SU-DHL-6 (cell line): Measurements from ENCODE around the gene SDK2.

Experiments used
- H2AFZ ChIP-seq: fragments of 200-600 bp; sonication (generic); 2 replicates; pipeline ENCODE4 v1.6.1; 2014; ENCODE audit warnings: low read depth, mild to moderate bottlenecking, moderate library complexity, mixed read lengths, antibody characterized with exemption, low read length; ENCODE audit not compliant: severe bottlenecking
- H3F3A ChIP-seq: fragments of 200-600 bp; shearing (Covaris generic); 2 replicates; pipeline ENCODE4 v1.6.0; 2016; ENCODE audit warnings: antibody characterized with exemption, mild to moderate bottlenecking; ENCODE audit not compliant: insufficient read depth
- H3K27ac ChIP-seq: fragments of 200-600 bp; sonication (generic); 2 replicates; pipeline ENCODE4 v1.5.1; 2016; ENCODE audit warnings: low read depth, mild to moderate bottlenecking, low read length, moderate library complexity, mixed read lengths
- H3K27me3 ChIP-seq: fragments of 200-600 bp; sonication (generic), shearing (Covaris generic); 2 replicates; pipeline ENCODE4 v1.6.0; 2014; ENCODE audit warnings: mild to moderate bottlenecking, low read length
- H3K36me3 ChIP-seq: fragments of 200-600 bp; sonication (generic); 2 replicates; pipeline ENCODE4 v1.6.1; 2014; ENCODE audit warnings: mild to moderate bottlenecking, low read length, mixed read lengths
- H3K4me2 ChIP-seq: fragments of 300-600, 200-600 bp; shearing (Covaris generic), sonication (generic); 2 replicates; pipeline ENCODE4 v1.6.0; 2014; ENCODE audit warnings: low read length, low read depth, mild to moderate bottlenecking; ENCODE audit not compliant: poor library complexity, severe bottlenecking
- H3K4me3 ChIP-seq: fragments of 200-600 bp; sonication (generic); 2 replicates; pipeline ENCODE4 v1.5.1; 2014; ENCODE audit warnings: antibody characterized with exemption, low read length, mild to moderate bottlenecking, mixed read lengths; ENCODE audit not compliant: insufficient read depth, poor library complexity, severe bottlenecking
- H3K79me2 ChIP-seq: fragments of 200-600 bp; sonication (generic); 2 replicates; pipeline ENCODE4 v1.6.1; 2014; ENCODE audit warnings: mild to moderate bottlenecking, low read length, moderate library complexity; ENCODE audit not compliant: insufficient read depth
- H3K9ac ChIP-seq: fragments of 200-600 bp; sonication (generic); 2 replicates; pipeline ENCODE4 v1.7.0; 2014; ENCODE audit warnings: mild to moderate bottlenecking, low read length
- H3K9me2 ChIP-seq: fragments of 200-600 bp; sonication (generic); replicated peaks from 2 replicates; pipeline ENCODE4 v1.6.1; 2014; ENCODE audit warnings: low read length; ENCODE audit not compliant: insufficient read depth
- H3K9me3 ChIP-seq: fragments of 200-600 bp; sonication (generic); 2 replicates; pipeline ENCODE4 v1.6.1; 2014; ENCODE audit warnings: low read length, mixed read lengths; ENCODE audit not compliant: insufficient read depth
- H4K20me1 ChIP-seq: fragments of 200-600 bp; sonication (generic); 2 replicates; pipeline ENCODE4 v1.6.1; 2014; ENCODE audit warnings: low read depth, mild to moderate bottlenecking, antibody characterized with exemption, low read length, moderate library complexity, mixed read lengths
- CTCF ChIP-seq: fragments of 200-600 bp; sonication (generic); IDR thresholded peaks from one replicate; pipeline ENCODE4 v1.5.1; 2017; ENCODE audit warnings: antibody characterized with exemption, mild to moderate bottlenecking, low read length, moderate library complexity; ENCODE audit not compliant: insufficient read depth, poor library complexity, severe bottlenecking
- EZH2phosphoT487 ChIP-seq: fragments of 200-600 bp; sonication (generic), shearing (Covaris generic); conservative IDR thresholded peaks from 2 replicates; pipeline ENCODE4 v1.6.1; 2018; ENCODE audit warnings: mild to moderate bottlenecking, antibody characterized with exemption, low read length, moderate library complexity, mixed read lengths

The SDK2 gene

GRCh38 chr17:73331060-73331459, 313.2 kb downstream of the SDK2 start:
- no peak overlapping the region for H3K9ac ChIP-seq
- H3K27ac ChIP-seq: no peak overlapping the region
- H3K9me2 ChIP-seq: no peaks in the 10 kb centered on the region
- no peaks in the 10 kb centered on the region for H3K79me2 ChIP-seq
- H3K36me3 ChIP-seq: no peaks in the 10 kb centered on the region
- H4K20me1 ChIP-seq: no peaks in the 10 kb centered on the region
- H3K4me2 ChIP-seq: no peak overlapping the region
- no peak overlapping the region for H3K4me3 ChIP-seq
- no peak overlapping the region for H2AFZ ChIP-seq
- H3K9me3 ChIP-seq: no peaks in the 10 kb centered on the region
- TF ChIP-seq CTCF (no peak), EZH2phosphoT487 (no peak)
- H3F3A ChIP-seq: no peaks in the 10 kb centered on the region
- H3K27me3 ChIP-seq: no peaks in the 10 kb centered on the region

DNA sequence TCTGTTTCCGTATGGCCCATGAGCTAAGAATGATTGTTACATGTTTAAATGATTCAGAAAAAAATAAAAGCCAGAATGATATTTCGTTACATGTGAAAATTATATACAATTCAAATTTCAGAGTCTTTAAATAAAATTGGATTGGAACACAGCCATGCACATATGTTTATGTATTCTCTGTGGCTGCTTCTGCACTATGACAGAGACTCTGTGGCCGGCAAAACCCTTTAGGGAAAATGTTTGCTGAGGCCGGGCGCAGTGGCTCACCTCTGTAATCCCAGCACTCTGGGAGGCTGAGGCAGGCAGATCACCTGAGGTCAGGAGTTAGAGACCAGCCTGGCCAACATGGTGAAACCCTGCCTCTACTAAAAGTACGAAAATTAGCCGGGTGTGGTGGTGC, 316.6 kb downstream of the SDK2 start:
- Histone ChIP-seq H3K4me2 (no peak overlapping the region), H3K9ac (no peak overlapping the region), H3K27me3 (no peaks in the 10 kb centered on the region), H3K79me2 (no peaks in the 10 kb centered on the region), H3K9me3 (no peaks in the 10 kb centered on the region), H3K27ac (no peak overlapping the region), H4K20me1 (no peaks in the 10 kb centered on the region), H3K4me3 (no peak overlapping the region), H3F3A (no peaks in the 10 kb centered on the region), H3K9me2 (no peaks in the 10 kb centered on the region), H2AFZ (no peak overlapping the region), H3K36me3 (no peaks in the 10 kb centered on the region)
- TF ChIP-seq CTCF (no peak), EZH2phosphoT487 (no peak)

DNA sequence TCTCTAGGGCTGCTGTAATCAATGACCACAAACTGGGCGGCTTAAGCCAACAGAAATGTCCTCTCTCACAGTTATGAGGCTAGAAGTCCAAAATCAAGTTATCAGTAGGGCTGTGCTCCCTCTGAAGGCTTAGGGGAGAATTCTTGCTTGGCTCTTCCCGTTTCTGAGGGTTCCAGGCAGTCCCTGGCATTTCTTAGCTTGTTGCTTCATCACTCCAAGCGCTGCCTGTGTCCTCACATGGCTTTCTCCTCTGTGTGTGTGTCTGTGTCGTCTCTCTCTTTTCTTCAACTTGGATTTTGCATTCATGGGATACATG, 318.8 kb downstream of the SDK2 start:
- Histone ChIP-seq H2AFZ (no peak overlapping the region), H3K79me2 (no peaks in the 10 kb centered on the region), H3K36me3 (no peaks in the 10 kb centered on the region), H3K27ac (no peak overlapping the region), H3F3A (no peaks in the 10 kb centered on the region), H3K9me2 (no peaks in the 10 kb centered on the region), H3K9ac (no peak overlapping the region), H3K9me3 (no peaks in the 10 kb centered on the region), H4K20me1 (no peaks in the 10 kb centered on the region), H3K4me2 (no peak overlapping the region), H3K4me3 (no peak overlapping the region), H3K27me3 (no peaks in the 10 kb centered on the region)
- no peak for TF ChIP-seq EZH2phosphoT487
- TF ChIP-seq CTCF: no peak
